Lower leg skin (tissue), 3 donors: ENCODE data around the gene MAD1L1.

Experiments
- POLR2A ChIP-seq, 2 donors: fragments of 450-650 bp; IDR thresholded peaks; one replicate each; pipeline ENCODE4 v1.6.1; 2016 to 2017; ENCODE audit warnings: antibody characterized with exemption in 2 of 2, mild to moderate bottlenecking in 1 of 2, moderate library complexity in 1 of 2
- TF ChIP-seq, protein P1 (sequence below), 3 donors: fragments of 450-650 bp; IDR thresholded peaks; one replicate each; pipeline ENCODE4 v1.5.1; 2016; ENCODE audit warnings: antibody characterized with exemption in 3 of 3, mild to moderate bottlenecking in 3 of 3, moderate library complexity in 2 of 3

DNA sequence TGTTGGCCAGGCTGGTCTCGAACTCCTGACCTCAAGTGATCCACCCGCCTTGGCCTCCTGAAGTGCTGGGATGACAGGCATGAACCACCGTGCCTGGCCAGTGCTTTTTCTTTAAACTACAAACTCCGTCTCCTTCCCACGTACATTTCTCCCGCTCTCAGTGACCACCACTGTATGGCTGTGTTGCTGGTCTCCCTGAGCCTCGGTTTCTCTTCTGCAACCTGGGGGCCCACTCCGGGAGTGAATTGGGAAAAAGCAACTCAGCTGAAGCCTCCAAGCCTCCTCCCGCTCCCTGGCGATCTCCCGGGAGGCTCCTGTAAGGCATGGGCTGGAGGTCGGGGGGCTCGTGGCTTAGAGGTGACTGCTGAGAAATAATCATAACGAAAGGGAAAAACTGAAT is 426.4 kb downstream of the MAD1L1 start:
- TF ChIP-seq, protein P1, sequence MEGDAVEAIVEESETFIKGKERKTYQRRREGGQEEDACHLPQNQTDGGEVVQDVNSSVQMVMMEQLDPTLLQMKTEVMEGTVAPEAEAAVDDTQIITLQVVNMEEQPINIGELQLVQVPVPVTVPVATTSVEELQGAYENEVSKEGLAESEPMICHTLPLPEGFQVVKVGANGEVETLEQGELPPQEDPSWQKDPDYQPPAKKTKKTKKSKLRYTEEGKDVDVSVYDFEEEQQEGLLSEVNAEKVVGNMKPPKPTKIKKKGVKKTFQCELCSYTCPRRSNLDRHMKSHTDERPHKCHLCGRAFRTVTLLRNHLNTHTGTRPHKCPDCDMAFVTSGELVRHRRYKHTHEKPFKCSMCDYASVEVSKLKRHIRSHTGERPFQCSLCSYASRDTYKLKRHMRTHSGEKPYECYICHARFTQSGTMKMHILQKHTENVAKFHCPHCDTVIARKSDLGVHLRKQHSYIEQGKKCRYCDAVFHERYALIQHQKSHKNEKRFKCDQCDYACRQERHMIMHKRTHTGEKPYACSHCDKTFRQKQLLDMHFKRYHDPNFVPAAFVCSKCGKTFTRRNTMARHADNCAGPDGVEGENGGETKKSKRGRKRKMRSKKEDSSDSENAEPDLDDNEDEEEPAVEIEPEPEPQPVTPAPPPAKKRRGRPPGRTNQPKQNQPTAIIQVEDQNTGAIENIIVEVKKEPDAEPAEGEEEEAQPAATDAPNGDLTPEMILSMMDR (IDR thresholded peaks at IDR 0.05): no peak
- no peak for TF ChIP-seq POLR2A (IDR thresholded peaks at IDR 0.05)
